WI38 (cell line): ENCODE results near the gene WNT5B.

Experiments
- H3K4me3 ChIP-seq: 2 replicates; pipeline ENCODE4 v1.5.1; 2011; ENCODE audit warnings: low read depth, mild to moderate bottlenecking, control low read depth, low read length
- TF ChIP-seq, protein P1 (sequence below): IDR thresholded peaks from 2 replicates; pipeline ENCODE4 v1.5.1; 2012; ENCODE audit warnings: low read depth, mild to moderate bottlenecking, control low read depth, low read length

The WNT5B gene

DNA sequence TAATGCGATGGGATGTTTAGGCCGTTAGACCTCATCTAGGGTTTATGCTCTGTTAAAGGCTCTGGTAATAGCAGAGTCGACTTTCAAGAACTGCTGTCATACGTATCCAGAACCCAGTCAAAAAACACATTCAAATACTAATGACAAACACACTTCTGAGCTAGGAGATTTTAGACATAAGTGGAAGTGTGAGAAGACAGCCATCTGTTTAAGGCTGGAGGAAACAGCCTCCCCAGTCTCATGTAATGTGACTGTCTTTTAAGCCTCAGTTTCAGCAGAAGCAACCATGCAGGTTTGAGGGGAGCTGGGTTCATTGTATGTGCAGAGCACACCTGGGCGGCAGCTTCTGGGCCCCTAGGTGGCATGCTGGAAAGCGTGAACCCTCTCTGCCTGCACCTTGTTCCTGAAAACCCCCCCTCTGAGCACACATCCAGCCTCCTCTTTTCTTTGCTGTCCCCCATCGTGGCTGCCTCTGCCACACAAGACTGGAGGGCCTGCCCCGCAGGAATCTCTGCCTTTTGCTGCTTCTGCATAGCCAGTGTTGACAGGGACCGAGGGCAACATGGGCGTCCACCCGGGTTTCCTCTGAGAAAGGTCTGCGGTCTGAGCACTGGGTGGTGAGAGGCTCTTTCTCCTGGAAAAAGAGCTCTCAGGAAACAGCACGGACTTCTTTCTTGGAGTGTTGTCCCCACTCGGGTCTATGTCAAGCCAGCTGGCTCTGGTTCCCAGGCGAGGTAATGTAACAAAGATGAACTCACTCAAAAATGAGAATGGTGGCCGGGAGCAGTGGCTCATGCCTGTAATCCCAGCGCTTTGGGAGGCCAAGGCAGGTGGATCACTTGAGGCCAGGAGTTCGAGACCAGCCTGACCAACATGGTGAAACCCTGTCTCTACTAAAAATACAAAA is 11.6 kb downstream of the WNT5B start:
- TF ChIP-seq, protein P1, sequence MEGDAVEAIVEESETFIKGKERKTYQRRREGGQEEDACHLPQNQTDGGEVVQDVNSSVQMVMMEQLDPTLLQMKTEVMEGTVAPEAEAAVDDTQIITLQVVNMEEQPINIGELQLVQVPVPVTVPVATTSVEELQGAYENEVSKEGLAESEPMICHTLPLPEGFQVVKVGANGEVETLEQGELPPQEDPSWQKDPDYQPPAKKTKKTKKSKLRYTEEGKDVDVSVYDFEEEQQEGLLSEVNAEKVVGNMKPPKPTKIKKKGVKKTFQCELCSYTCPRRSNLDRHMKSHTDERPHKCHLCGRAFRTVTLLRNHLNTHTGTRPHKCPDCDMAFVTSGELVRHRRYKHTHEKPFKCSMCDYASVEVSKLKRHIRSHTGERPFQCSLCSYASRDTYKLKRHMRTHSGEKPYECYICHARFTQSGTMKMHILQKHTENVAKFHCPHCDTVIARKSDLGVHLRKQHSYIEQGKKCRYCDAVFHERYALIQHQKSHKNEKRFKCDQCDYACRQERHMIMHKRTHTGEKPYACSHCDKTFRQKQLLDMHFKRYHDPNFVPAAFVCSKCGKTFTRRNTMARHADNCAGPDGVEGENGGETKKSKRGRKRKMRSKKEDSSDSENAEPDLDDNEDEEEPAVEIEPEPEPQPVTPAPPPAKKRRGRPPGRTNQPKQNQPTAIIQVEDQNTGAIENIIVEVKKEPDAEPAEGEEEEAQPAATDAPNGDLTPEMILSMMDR: no peak
- no peak overlapping the region for H3K4me3 ChIP-seq

- TF ChIP-seq, protein P1: no peak
- H3K4me3 ChIP-seq: no peak overlapping the region
Measured at GRCh38 chr12:1642513-1642912, 13.5 kb downstream of the WNT5B start.

GRCh38 chr12:1643043-1643442 is 14.0 kb downstream of the WNT5B start:
- no peak overlapping the region for H3K4me3 ChIP-seq
- TF ChIP-seq, protein P1: no peak

GRCh38 chr12:1643905-1644533 is 15.0 kb downstream of the WNT5B start:
- TF ChIP-seq, protein P1: no peak
- no peak overlapping the region for H3K4me3 ChIP-seq

GRCh38 chr12:1644534-1645438 is 15.8 kb downstream of the WNT5B start:
- no peak overlapping the region for H3K4me3 ChIP-seq
- TF ChIP-seq, protein P1: no peak

GRCh38 chr12:1645819-1646218 is 16.8 kb downstream of the WNT5B start:
- no peak overlapping the region for H3K4me3 ChIP-seq
- TF ChIP-seq, protein P1: no peak
